HG03108 (cell line): ENCODE results near the gene PDCD2.
A peak's percentile ranks its signal among the peaks of the same experiment; 100 is the strongest.
"Not testable (repeated sequence)": the region's sequence is repeated elsewhere in the genome, so short reads cannot be mapped to it uniquely, and the experiment has no call there.

Experiments used
- ATAC-seq: cut with Tn5 transposase; IDR thresholded peaks from one replicate; pipeline ENCODE4 v1.9.1; 2021; ENCODE audit warnings: moderate library complexity; ENCODE audit not compliant: unreplicated experiment

Gene PDCD2

GRCh38 chr6:170552765-170553533 lies 31.5 kb downstream of the PDCD2 start, which contains the start of gene PSMB1:
Gene PSMB1, minus strand, starts transcription at chr6:170553307. Its CDS starts 65 bp downstream, at chr6:170553242.
- ATAC-seq, result peak; percentile 55

- ATAC-seq, result no peak
Measured at GRCh38 chr6:170545405-170545804, 39.0 kb downstream of the PDCD2 start.

- ATAC-seq, result no peak
Measured at GRCh38 chr6:170542031-170542719, 42.3 kb downstream of the PDCD2 start.

- ATAC-seq, result no peak
Measured at GRCh38 chr6:170537329-170537728, 47.1 kb downstream of the PDCD2 start.

- ATAC-seq, result no peak
Measured at GRCh38 chr6:170536671-170537070, 47.8 kb downstream of the PDCD2 start.

GRCh38 chr6:170535004-170535403 lies 49.4 kb downstream of the PDCD2 start:
- ATAC-seq, result no peak

- ATAC-seq, result no peak
Measured at GRCh38 chr6:170533792-170534191, 50.6 kb downstream of the PDCD2 start.

GRCh38 chr6:170532867-170533488 lies 51.5 kb downstream of the PDCD2 start:
- no peak for ATAC-seq

GRCh38 chr6:170529839-170530469 lies 54.5 kb downstream of the PDCD2 start:
- peak; percentile 74 for ATAC-seq

- ATAC-seq, result not testable (repeated sequence)
Measured at GRCh38 chr6:170527995-170528394, 56.4 kb downstream of the PDCD2 start.

GRCh38 chr6:170525795-170526194 lies 58.6 kb downstream of the PDCD2 start:
- ATAC-seq, result no peak
